Fibroblast of skin of abdomen (primary cell): ENCODE results near the gene FSTL4.

ENCODE experiments used
- DNase-seq: peaks from one replicate; pipeline ENCODE4 v3.0.0-alpha.2; 2013

Gene FSTL4

GRCh38 chr5:133154274-133155075 is 457.9 kb downstream of the FSTL4 start:
- DNase-seq = no peak

DNA sequence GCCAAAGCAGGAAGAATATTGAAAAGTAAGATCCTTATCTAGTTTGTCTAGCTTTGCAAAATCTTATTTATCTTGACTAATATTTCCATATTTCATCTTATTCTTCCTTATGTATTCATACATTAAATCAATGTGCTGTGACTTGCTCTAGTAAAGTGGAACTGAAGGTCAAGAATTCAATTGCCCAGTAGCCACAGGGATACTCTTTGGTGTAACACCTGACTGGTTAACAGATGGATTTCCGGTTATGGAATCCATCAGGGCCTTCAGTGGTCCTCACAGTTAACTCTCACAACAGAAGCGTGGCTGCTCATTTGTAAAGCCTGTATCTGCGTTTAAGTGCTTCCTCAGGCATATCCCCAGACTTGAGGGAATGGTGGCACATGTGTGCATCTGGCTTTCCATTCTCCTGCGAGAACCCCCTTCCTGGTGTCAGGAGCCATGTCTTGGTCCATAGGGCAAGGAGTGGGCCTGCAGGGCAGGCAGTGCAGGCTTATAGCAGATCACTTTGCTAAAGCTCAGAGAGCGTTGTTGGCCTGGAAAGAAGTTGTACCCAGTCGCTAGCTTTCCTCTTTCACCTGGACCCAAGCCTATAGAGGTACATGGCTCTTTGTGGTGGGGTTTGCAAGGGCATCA is 461.3 kb downstream of the FSTL4 start:
- no peak for DNase-seq

GRCh38 chr5:133149345-133149744 is 463.0 kb downstream of the FSTL4 start:
- no peak for DNase-seq

GRCh38 chr5:133147815-133148567 is 464.4 kb downstream of the FSTL4 start:
- no peak for DNase-seq

- DNase-seq = peak; percentile 39
These were observed 464.9 kb downstream of the FSTL4 start for GRCh38 chr5:133147411-133147810.
